ENCODE measurements around the gene INHBA. TPM values are rescaled to one million over a fixed set of nuclear protein-coding genes. Genes with fewer than 3 reads are reported as not detected.

The INHBA gene
- total and polyA plus RNA-seq, 4 experiments from 2014 or later = 0.14 TPM; not detected in 3

- Mint-ChIP-seq H3K4me1 (no peaks in the 10 kb centered on the region), H3K4me3 (no peak overlapping the region), H3K36me3 (no peaks in the 10 kb centered on the region), H3K27ac (no peak overlapping the region), H3K9me3 (peaks cover 0 to 6% (median under 1%) of the 10 kb centered on the region in 8 donors), H3K27me3 (peaks cover 3 to 4% of the 10 kb centered on the region in 2 donors)
- Histone ChIP-seq H3K36me3 (ENCODE audit: insufficient read depth, low read length) (no peaks in the 10 kb centered on the region), H3K27ac (ENCODE audit: low read depth, low read length) (no peak overlapping the region), H3K9me3 (ENCODE audit: control insufficient read depth in 1 of 2, low read length in 2 of 2) (no peaks in the 10 kb centered on the region), H3K27me3 (ENCODE audit: insufficient read depth, low read length) (peaks cover 8% of the 10 kb centered on the region), H3K4me3 (ENCODE audit: low read length in 2 of 2) (no peak overlapping the region), H3K4me1 (ENCODE audit: insufficient read depth, low read length) (no peaks in the 10 kb centered on the region)
- no peak for DNase-seq
- intact Hi-C loops (cut with micrococcal nuclease) = no loop called here
- ChIA-PET POLR2A (ENCODE audit: partially characterized antibody) (no interaction called here), CTCF (ENCODE audit: partially characterized antibody) (no interaction called here)
Measured at GRCh38 chr7:41694495-41694894, 8.4 kb downstream of the INHBA start.

DNA sequence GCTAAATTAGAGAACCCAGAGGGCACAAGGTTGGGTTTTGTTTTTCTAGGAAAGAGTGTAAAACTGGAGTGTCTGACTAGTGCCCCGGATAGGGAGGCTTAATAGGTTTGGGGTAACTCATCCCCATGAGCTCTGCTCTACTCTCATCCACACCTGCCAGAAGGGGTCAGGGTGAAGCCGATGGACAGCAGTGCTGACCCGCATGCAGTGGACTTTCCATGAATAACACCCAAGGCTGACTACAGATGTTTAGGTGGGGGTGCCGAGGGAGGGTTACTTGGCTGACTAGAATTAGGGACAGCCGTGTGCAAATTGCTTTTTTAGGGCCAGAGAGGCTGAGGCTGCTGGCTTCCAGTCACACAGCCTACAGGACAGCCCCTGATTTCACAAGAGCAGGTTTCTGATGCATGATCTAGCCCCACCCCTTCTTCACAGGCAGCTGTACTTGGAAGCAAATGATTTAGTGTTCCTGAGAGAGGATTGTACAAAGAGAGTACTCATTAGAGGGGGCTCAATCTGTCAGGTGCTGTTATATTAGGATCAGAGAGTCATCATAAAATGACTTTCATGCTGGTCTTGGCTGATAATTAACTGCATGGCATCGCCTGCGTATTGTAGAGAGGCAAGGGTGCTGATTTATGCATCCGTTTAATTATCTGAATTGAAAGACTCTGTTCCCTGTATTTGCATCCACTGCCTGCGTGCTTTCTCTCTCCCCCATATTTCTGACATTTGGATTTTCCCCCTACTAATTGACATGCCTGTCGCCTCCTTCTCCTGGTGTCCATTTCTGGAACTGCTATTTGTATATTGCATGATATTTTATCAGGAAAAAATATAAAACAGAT lies 9.5 kb downstream of the INHBA start:
- Mint-ChIP-seq H3K27ac (no peak overlapping the region), H3K27me3 (peaks cover 3 to 4% of the 10 kb centered on the region in 2 donors), H3K4me1 (no peaks in the 10 kb centered on the region), H3K36me3 (no peaks in the 10 kb centered on the region), H3K9me3 (peaks cover 0 to 6% (median under 1%) of the 10 kb centered on the region in 8 donors), H3K4me3 (no peak overlapping the region)
- ChIA-PET POLR2A (ENCODE audit: partially characterized antibody) (no interaction called here), CTCF (ENCODE audit: partially characterized antibody) (no interaction called here)
- Histone ChIP-seq H3K9me3 (ENCODE audit: control insufficient read depth in 1 of 2, low read length in 2 of 2) (no peaks in the 10 kb centered on the region), H3K27ac (ENCODE audit: low read depth, low read length) (no peak overlapping the region), H3K4me3 (ENCODE audit: low read length in 2 of 2) (no peak overlapping the region), H3K36me3 (ENCODE audit: insufficient read depth, low read length) (no peaks in the 10 kb centered on the region), H3K4me1 (ENCODE audit: insufficient read depth, low read length) (no peaks in the 10 kb centered on the region), H3K27me3 (ENCODE audit: insufficient read depth, low read length) (no peaks in the 10 kb centered on the region)
- DNase-seq = no peak
- intact Hi-C loops (cut with micrococcal nuclease) = no loop called here

GRCh38 chr7:41692251-41692650 lies 10.6 kb downstream of the INHBA start:
- Histone ChIP-seq H3K4me3 (ENCODE audit: low read length in 2 of 2) (no peak overlapping the region), H3K9me3 (ENCODE audit: control insufficient read depth in 1 of 2, low read length in 2 of 2) (no peaks in the 10 kb centered on the region), H3K4me1 (ENCODE audit: insufficient read depth, low read length) (no peaks in the 10 kb centered on the region), H3K36me3 (ENCODE audit: insufficient read depth, low read length) (no peaks in the 10 kb centered on the region), H3K27me3 (ENCODE audit: insufficient read depth, low read length) (no peaks in the 10 kb centered on the region), H3K27ac (ENCODE audit: low read depth, low read length) (no peak overlapping the region)
- DNase-seq = no peak
- peaks cover 0 to 6% (median 0%) of the 10 kb centered on the region in 8 donors for H3K9me3 Mint-ChIP-seq
- ChIA-PET POLR2A (ENCODE audit: partially characterized antibody) (no interaction called here), CTCF (ENCODE audit: partially characterized antibody) (no interaction called here)
- intact Hi-C loops (cut with micrococcal nuclease) = no loop called here
- H3K36me3 Mint-ChIP-seq = no peaks in the 10 kb centered on the region
- peaks cover 0 to 4% of the 10 kb centered on the region in 2 donors for H3K27me3 Mint-ChIP-seq
- no peak overlapping the region for H3K27ac Mint-ChIP-seq
- no peak overlapping the region for H3K4me3 Mint-ChIP-seq
- H3K4me1 Mint-ChIP-seq = no peaks in the 10 kb centered on the region

GRCh38 chr7:41691286-41692190 lies 11.4 kb downstream of the INHBA start:
- H3K27me3 ChIP-seq (ENCODE audit: insufficient read depth, low read length) = no peaks in the 10 kb centered on the region
- no peaks in the 10 kb centered on the region for H3K36me3 ChIP-seq (ENCODE audit: insufficient read depth, low read length)
- Mint-ChIP-seq H3K4me1 (no peaks in the 10 kb centered on the region), H3K9me3 (peaks cover 0 to 6% (median 0%) of the 10 kb centered on the region in 8 donors), H3K36me3 (no peaks in the 10 kb centered on the region), H3K27ac (no peak overlapping the region), H3K4me3 (no peak overlapping the region), H3K27me3 (peaks cover 0 to 4% of the 10 kb centered on the region in 2 donors)
- H3K4me3 ChIP-seq (ENCODE audit: low read length in 2 of 2) = no peak overlapping the region
- CTCF ChIA-PET (ENCODE audit: partially characterized antibody) = no interaction called here
- no peaks in the 10 kb centered on the region for H3K4me1 ChIP-seq (ENCODE audit: insufficient read depth, low read length)
- POLR2A ChIA-PET (ENCODE audit: partially characterized antibody) = no interaction called here
- intact Hi-C loops (cut with micrococcal nuclease) = no loop called here
- no peaks in the 10 kb centered on the region for H3K9me3 ChIP-seq (ENCODE audit: control insufficient read depth in 1 of 2, low read length in 2 of 2)
- H3K27ac ChIP-seq (ENCODE audit: low read depth, low read length) = no peak overlapping the region
- DNase-seq = no peak

DNA sequence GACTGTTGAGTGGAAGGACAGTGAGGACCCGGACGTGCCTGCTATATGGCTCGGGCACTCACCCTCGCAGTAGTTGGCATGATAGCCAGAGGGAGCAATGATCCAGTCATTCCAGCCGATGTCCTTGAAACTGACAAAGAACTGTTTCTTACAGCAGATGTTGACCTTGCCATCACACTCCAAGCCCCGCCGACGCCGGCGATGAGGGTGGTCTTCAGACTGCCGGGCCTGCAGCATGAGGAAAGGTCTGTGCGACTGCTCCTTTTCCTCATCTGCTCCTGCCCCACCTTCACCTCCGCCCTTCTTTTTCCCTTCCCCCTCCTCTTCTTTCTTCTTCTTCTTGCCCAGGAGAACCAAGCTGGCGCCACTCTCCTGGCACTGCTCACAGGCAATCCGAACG lies 13.1 kb downstream of the INHBA start:
- Histone ChIP-seq H3K4me3 (ENCODE audit: low read length in 2 of 2) (no peak overlapping the region), H3K27ac (ENCODE audit: low read depth, low read length) (no peak overlapping the region), H3K36me3 (ENCODE audit: insufficient read depth, low read length) (no peaks in the 10 kb centered on the region), H3K27me3 (ENCODE audit: insufficient read depth, low read length) (no peaks in the 10 kb centered on the region), H3K4me1 (ENCODE audit: insufficient read depth, low read length) (no peaks in the 10 kb centered on the region), H3K9me3 (ENCODE audit: control insufficient read depth in 1 of 2, low read length in 2 of 2) (no peaks in the 10 kb centered on the region)
- intact Hi-C loops (cut with micrococcal nuclease) = no loop called here
- POLR2A ChIA-PET (ENCODE audit: partially characterized antibody) = no interaction called here
- Mint-ChIP-seq H3K36me3 (no peaks in the 10 kb centered on the region), H3K27me3 (peaks cover 0 to 2% of the 10 kb centered on the region in 2 donors), H3K27ac (no peak overlapping the region), H3K9me3 (peaks cover 0 to 3% (median 0%) of the 10 kb centered on the region in 8 donors), H3K4me1 (no peaks in the 10 kb centered on the region), H3K4me3 (no peak overlapping the region)
- CTCF ChIA-PET (ENCODE audit: partially characterized antibody) = no interaction called here
- DNase-seq = no peak

GRCh38 chr7:41688906-41689305 lies 14.0 kb downstream of the INHBA start:
- Histone ChIP-seq H3K27ac (ENCODE audit: low read depth, low read length) (no peak overlapping the region), H3K27me3 (ENCODE audit: insufficient read depth, low read length) (no peaks in the 10 kb centered on the region), H3K9me3 (ENCODE audit: control insufficient read depth in 1 of 2, low read length in 2 of 2) (no peaks in the 10 kb centered on the region), H3K4me1 (ENCODE audit: insufficient read depth, low read length) (no peaks in the 10 kb centered on the region), H3K36me3 (ENCODE audit: insufficient read depth, low read length) (no peaks in the 10 kb centered on the region), H3K4me3 (ENCODE audit: low read length in 2 of 2) (no peak overlapping the region)
- H3K4me1 Mint-ChIP-seq = no peaks in the 10 kb centered on the region
- H3K27ac Mint-ChIP-seq = no peak overlapping the region
- no peaks in the 10 kb centered on the region for H3K36me3 Mint-ChIP-seq
- no peaks in the 10 kb centered on the region for H3K27me3 Mint-ChIP-seq
- H3K9me3 Mint-ChIP-seq = peaks cover 0 to 3% (median 0%) of the 10 kb centered on the region in 8 donors
- ChIA-PET CTCF (ENCODE audit: partially characterized antibody) (no interaction called here), POLR2A (ENCODE audit: partially characterized antibody) (no interaction called here)
- intact Hi-C loops (cut with micrococcal nuclease) = no loop called here
- no peak overlapping the region for H3K4me3 Mint-ChIP-seq
- no peak for DNase-seq

DNA sequence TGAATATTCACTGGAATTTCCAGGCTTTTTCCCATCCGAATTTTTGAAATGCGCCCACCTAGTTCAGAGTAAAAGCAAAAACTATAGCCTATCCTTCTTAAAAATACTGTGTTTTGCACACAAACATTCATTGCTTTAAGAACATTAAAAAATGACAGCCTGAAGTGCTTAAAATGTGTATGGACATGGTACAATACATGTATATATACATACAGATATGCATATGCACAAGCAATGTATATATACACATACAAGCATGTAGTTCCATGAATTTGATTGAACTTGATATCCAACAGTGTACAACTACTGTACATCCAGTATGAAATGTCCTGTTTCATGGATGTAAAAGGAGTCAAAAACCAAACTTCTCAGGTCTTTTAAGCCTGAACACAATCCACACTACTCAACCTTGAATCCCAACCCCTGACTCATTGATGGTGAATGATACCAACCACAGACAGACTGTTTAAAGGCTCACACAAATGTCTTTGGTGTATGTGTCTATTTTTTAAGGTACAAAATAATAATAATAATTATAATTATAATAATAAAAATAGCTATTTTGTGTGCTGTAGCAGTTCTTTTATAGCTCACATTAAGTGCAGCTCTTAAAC lies 14.8 kb downstream of the INHBA start:
- Histone ChIP-seq H3K27me3 (ENCODE audit: insufficient read depth, low read length) (no peaks in the 10 kb centered on the region), H3K27ac (ENCODE audit: low read depth, low read length) (no peak overlapping the region), H3K4me1 (ENCODE audit: insufficient read depth, low read length) (no peaks in the 10 kb centered on the region), H3K4me3 (ENCODE audit: low read length in 2 of 2) (no peak overlapping the region), H3K36me3 (ENCODE audit: insufficient read depth, low read length) (no peaks in the 10 kb centered on the region), H3K9me3 (ENCODE audit: control insufficient read depth in 1 of 2, low read length in 2 of 2) (no peaks in the 10 kb centered on the region)
- Mint-ChIP-seq H3K27ac (no peak overlapping the region), H3K9me3 (peaks cover 0 to 3% (median 0%) of the 10 kb centered on the region in 8 donors), H3K27me3 (no peaks in the 10 kb centered on the region), H3K4me3 (no peak overlapping the region), H3K36me3 (no peaks in the 10 kb centered on the region), H3K4me1 (no peaks in the 10 kb centered on the region)
- CTCF ChIA-PET (ENCODE audit: partially characterized antibody) = no interaction called here
- POLR2A ChIA-PET (ENCODE audit: partially characterized antibody) = no interaction called here
- DNase-seq = no peak
- intact Hi-C loops (cut with micrococcal nuclease) = no loop called here

All from CD4-positive, alpha-beta memory T cell (primary cell).